PC-9 (cell line): Measurements from ENCODE around the gene SLC46A2.

Source experiments
- CTCF ChIP-seq: fragments of 200-600 bp; sonication (generic); conservative IDR thresholded peaks from 2 replicates; pipeline ENCODE4 v1.6.1; 2017; ENCODE audit warnings: mixed run types, antibody characterized with exemption, mild to moderate bottlenecking, moderate library complexity
- EZH2 ChIP-seq: fragments of 200-600 bp; sonication (generic); IDR thresholded peaks from 2 replicates; pipeline ENCODE4 v1.8.0; 2017; ENCODE audit warnings: antibody characterized with exemption, low read depth

- no peak for TF ChIP-seq CTCF
- no peak for TF ChIP-seq EZH2
Observed at GRCh38 chr9:112885324-112885723, 5.4 kb downstream of the SLC46A2 start.
